HG02981 (cell line): ENCODE results near the gene CHURC1.

Experiments used
- ATAC-seq: cut with Tn5 transposase; IDR thresholded peaks from one replicate; pipeline ENCODE4 v1.9.1; 2021; ENCODE audit warnings: mild to moderate bottlenecking, moderate library complexity; ENCODE audit not compliant: unreplicated experiment

The CHURC1 gene

GRCh38 chr14:64983439-64984310, 69.4 kb downstream of the CHURC1 start:
- no peak for ATAC-seq
